CD4-positive, alpha-beta T cell treated with Interleukin-4 for 1 hour (primary cell): ENCODE measurements around the gene ZNF789.
"Not testable (repeated sequence)": the region's sequence is repeated elsewhere in the genome, so short reads cannot be mapped to it uniquely, and the experiment has no call there.

ENCODE experiments used
- DNase-seq, 2 donors: peaks; one replicate each; pipeline ENCODE4 v3.0.0-alpha.2; 2020 to 2022

ZNF789 gene

GRCh38 chr7:99472561-99473314 is at the start of gene ZNF789:
Gene ZNF789 (plus strand): TSS chr7:99472890. CDS start chr7:99476457, 3,567 bp downstream.
- peak; percentile 97 to 98 for DNase-seq

GRCh38 chr7:99424932-99425730 is 47.6 kb upstream of the ZNF789 start:
- no peak for DNase-seq

GRCh38 chr7:99428972-99429566 is 43.6 kb upstream of the ZNF789 start:
- no peak for DNase-seq

- DNase-seq, result no peak
Observed at GRCh38 chr7:99429756-99430155, 42.9 kb upstream of the ZNF789 start.

- not testable (repeated sequence) for DNase-seq
Observed at GRCh38 chr7:99431756-99432540, 40.7 kb upstream of the ZNF789 start.

GRCh38 chr7:99433158-99433557 is 39.5 kb upstream of the ZNF789 start:
- DNase-seq, result no peak

GRCh38 chr7:99437946-99438572 is 34.6 kb upstream of the ZNF789 start:
- DNase-seq, result no peak

- DNase-seq, result peak; percentile 92 to 93
Observed at GRCh38 chr7:99438573-99439480, 33.9 kb upstream of the ZNF789 start, which contains the start of the genes CPSF4 and PTCD1. Gene CPSF4 (plus strand): TSS chr7:99438943. CDS start chr7:99439083, 140 bp downstream. Gene PTCD1 (minus strand): TSS chr7:99438798. CDS start chr7:99435242, 3,556 bp downstream.

GRCh38 chr7:99440195-99440594 is 32.5 kb upstream of the ZNF789 start:
- no peak for DNase-seq

- no peak for DNase-seq
Observed at GRCh38 chr7:99446096-99446495, 26.6 kb upstream of the ZNF789 start.

- DNase-seq, result no peak
Observed at GRCh38 chr7:99447943-99448342, 24.7 kb upstream of the ZNF789 start.

GRCh38 chr7:99448855-99449254 is 23.8 kb upstream of the ZNF789 start:
- DNase-seq, result no peak

GRCh38 chr7:99449326-99449725 is 23.4 kb upstream of the ZNF789 start:
- no peak for DNase-seq

- no peak for DNase-seq
Observed at GRCh38 chr7:99451936-99452335, 20.8 kb upstream of the ZNF789 start.

GRCh38 chr7:99452541-99452940 is 20.1 kb upstream of the ZNF789 start:
- no peak for DNase-seq

- DNase-seq, result no peak
Observed at GRCh38 chr7:99453105-99453504, 19.6 kb upstream of the ZNF789 start.

- no peak for DNase-seq
Observed at GRCh38 chr7:99455874-99456273, 16.8 kb upstream of the ZNF789 start.

- DNase-seq, result no peak
Observed at GRCh38 chr7:99456288-99456687, 16.4 kb upstream of the ZNF789 start.

GRCh38 chr7:99457050-99457649 is 15.5 kb upstream of the ZNF789 start:
- no peak for DNase-seq

- DNase-seq, result no peak
Observed at GRCh38 chr7:99457650-99458493, 14.8 kb upstream of the ZNF789 start.
